Astrocyte of the hippocampus (primary cell): ENCODE measurements around the gene DIO1.
"Not testable (repeated sequence)": the region's sequence is repeated elsewhere in the genome, so short reads cannot be mapped to it uniquely, and the experiment has no call there.

Experiments
- DNase-seq: peaks from one replicate; pipeline ENCODE4 v3.0.0; 2011; ENCODE audit warnings: low read depth, low spot score

DIO1 gene

GRCh38 chr1:53893999-53894636 is at the start of gene DIO1:
Gene DIO1 (plus strand): TSS chr1:53894187. CDS start chr1:53894211, 24 bp downstream.
- no peak for DNase-seq

GRCh38 chr1:53847980-53848379 is 46.0 kb upstream of the DIO1 start:
- no peak for DNase-seq

- no peak for DNase-seq
Measured at GRCh38 chr1:53850082-53850673, 43.8 kb upstream of the DIO1 start.

DNA sequence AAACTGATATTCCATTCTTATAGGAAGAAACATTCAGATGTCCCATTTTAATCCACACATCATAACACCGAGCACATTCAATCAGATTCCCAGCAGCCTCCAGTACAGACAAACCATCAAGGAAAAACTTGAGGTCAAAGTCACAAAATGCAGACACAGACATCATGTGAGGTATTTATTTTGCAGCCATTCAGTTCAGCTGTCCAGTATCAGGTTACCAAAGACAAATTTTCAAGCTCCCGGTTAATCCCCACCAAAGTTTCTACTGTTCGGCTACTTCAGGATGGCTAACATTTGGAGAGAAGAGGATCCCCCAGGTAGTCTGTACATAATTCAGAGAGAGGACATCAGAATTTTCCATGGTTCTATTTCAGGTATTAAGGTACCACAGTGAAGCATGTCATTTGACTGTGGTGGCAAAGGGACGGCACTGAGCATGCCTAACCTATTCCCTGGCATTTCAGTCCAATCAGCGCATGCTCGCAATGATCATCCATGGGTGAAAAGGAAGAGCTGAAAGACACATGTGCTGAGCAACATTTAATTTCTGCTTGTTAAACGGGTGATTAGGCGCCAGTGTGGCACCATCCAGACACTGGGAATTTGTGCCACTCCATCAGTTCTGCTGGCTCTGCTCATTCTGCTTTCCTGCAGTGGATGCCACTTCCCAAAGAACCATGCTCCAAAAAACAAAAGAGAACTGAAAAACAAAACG is 42.3 kb upstream of the DIO1 start:
- no peak for DNase-seq

GRCh38 chr1:53860967-53861411 is 33.0 kb upstream of the DIO1 start:
- peak; percentile 77 for DNase-seq

DNA sequence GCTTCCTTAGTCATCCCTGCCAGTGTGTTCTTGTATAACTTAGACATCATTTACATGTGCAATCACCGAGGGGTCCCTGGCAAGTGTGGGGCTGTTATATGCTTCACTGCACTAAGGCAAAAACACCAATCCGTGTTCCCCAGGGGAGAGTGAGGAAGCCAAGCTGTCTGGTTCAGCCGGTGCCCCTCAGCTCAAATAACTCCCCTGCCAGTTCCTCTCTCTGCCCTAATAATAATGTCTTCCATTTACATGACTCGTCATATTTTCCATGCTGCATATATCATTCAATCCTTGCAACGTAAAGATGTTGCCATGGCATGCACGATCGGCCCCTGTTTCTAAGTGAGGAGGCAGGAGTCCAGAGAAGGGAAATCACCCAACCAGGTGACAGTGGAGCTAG is 31.5 kb upstream of the DIO1 start:
- DNase-seq: no peak

DNA sequence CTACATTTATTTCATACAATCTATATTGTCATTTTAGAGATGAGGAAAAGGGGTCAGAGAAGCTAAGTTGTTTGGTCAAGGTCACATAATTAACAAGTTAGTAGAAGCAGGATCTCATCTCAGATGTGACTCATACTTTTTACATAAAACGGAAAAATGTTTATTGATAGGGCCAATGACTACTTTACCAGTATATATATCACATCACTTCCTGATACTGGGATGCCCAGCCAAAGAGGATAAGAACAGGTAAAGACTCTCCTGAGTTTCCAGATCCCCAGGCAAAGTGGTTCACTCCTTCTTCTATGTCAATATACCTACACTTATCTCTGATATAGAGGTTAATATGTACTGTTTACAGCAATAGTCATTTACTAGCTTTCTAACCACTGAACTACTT is 25.4 kb upstream of the DIO1 start:
- no peak for DNase-seq

GRCh38 chr1:53869454-53870117 is 24.4 kb upstream of the DIO1 start:
- no peak for DNase-seq

DNA sequence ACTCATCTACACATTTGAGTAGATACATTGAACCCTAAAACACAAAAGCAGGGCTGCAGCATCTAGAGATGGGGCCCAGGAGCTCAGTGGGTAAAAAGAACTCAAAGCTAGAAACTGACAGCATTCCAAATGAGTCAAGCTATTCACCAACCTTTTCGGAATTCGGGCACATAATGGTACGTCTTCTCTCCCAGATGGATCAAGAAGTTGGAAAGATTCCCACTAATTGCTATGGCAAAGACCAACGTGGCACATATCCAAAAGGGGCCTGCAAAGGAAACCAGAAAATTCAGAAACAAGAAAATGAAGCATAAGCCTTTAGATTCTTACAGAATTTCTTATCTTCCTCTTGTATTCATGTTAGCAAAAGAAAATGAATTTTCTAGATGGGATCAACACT is 22.8 kb upstream of the DIO1 start:
- peak; percentile 73 for DNase-seq

DNA sequence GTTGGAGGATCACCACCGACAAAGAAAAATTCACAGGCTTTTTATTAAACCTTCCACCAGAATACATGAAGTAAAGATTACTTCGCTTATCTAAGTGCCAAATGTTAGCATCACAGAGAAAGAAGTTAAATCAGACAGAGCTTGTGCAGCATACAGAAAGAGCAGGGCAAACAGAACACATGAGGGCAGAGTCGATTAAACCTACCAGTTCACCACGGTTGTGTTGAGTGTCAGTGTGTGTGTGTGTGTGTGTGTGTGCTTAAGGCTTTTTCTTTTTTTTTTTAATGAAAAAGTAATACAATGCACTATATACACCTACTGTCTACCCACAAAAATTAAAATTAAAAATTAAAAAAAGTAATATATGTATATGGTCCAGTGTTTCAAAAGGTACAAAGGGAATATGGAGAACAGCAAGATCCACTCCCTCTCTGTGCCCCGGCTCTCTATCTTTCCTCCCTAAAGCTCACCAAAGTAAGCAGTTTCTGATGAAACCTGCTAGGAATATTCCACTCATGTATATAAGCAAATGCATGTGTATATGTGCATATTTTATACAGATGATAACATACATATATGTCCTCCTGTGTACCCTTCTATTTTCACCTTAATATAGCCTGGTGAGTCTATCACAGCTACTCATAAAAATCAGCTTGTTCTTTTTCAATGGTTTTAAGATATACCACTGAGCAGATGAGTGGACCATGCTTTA is 22.1 kb upstream of the DIO1 start:
- peak; percentile 29 for DNase-seq

DNA sequence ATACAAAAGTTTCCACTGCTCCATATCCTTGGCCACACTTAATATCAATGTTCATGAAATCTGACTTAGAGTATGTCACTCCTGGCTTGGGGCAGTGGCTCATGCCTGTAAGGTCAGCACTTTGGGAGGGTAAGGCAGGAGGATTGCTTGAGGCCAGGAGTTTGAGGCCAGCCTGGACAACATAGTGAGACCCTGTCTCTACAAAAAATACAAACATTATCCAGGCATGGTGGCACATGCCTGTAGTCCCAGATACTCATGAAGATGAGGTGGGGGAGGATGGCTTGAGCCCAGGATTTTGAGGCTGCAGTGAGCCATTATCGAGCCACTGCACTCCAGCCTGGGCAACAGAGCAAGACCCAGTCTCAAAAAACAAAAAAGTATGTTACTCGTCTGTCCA is 18.8 kb upstream of the DIO1 start:
- not testable (repeated sequence) for DNase-seq

DNA sequence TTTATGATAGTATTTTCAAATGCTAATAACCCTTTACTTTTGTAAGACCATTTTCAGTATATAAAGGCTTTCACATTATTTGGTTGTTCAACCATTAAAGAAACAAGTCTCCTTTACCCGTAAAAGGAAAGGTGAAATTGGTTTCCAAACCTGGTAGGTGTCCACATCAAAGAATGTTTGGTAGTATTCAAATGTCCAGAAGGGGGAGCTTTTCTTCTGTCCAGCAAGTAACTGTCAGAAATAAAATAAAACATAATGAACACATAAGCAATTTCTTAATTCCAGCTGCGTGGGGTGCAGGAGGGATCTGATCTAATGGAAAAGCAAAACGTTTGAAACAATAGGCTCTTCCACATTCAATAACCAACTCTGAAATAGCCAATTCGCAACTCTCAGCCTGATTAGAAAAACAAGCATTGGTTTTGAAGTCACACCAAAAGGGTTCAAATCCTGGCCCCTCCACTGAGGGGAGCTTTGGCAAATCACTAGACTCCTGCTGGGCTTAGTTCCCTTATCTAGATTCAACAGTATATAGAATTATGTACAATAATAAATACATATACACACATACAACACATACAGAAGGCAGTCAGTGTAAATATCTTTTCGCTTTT is 15.4 kb upstream of the DIO1 start:
- DNase-seq: peak; percentile 68

DNA sequence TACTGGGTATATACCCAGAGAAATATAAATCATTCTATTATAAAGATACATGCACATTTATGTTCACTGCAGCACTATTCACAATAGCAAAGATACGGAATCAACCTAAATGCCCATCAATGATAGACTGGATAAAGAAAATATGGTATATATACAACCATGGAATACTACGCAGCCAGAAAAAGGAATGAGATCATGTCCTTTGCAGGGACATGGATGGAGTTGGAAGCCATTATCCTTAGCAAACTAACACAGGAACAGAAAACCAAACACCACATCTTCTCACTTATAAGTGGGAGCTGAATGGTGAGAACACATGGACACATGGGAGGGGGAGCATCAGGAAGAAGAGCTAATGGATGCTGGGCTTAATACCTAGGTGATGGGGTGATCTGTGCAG is 12.1 kb upstream of the DIO1 start:
- not testable (repeated sequence) for DNase-seq

- not testable (repeated sequence) for DNase-seq
Measured at GRCh38 chr1:53883600-53883999, 10.4 kb upstream of the DIO1 start.

- DNase-seq: no peak
Measured at GRCh38 chr1:53888681-53889080, 5.3 kb upstream of the DIO1 start.

DNA sequence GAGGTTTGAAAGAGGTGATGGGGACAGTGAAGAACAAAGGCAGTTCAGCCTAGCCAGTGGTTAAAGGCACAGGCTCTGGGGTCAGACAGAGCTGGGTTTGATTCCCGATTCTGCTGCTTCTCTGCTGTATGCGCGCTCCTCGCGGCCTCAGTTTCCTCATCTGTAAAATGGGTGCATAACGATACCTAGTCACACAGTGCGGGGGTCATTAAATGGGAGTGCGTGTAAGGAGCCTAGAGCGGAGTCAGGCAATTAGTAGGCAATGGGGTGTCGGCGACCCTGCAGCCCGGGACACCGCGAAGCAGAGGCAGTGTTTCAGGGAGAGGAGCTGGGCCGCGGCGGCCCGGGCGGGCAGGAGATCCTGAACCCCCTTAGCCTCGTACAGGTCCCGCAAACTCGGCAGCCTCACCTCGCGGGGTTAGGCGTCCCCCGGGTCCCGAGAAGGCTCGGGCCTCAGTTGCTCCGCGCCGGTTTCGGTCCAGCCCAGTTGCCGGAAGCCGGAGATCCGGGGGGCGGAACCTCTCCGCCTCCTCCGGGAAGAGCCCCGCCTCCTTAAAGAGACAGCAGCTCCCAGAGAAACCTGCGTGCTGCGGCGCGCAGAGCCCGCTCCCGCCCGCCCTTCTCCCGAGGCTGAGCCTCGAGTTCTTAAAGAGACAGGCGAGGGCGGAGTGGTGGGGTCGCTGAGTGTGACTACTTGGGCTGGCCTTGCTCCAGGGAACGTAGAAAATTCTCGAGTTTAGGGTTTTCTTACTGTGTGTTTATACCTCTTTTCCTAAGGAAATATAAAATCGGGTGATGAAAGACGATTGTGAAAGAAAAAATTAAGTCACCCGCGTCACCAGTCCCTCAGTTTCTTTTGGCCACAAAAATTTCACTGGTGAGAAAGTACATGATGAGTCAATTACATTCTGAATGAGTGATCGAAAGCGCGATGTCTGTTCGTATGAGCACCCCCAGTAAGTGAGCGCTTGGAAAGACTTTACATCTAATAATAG is 4.4 kb upstream of the DIO1 start, which contains the start of gene YIPF1:
Gene YIPF1, minus strand, starts transcription at position 494 of the 995 bp plus-strand sequence. CDS start 860 bp downstream, outside the sequence.
- DNase-seq: peak; percentile 96

- DNase-seq: no peak
Measured at GRCh38 chr1:53890522-53890941, 3.5 kb upstream of the DIO1 start.

- no peak for DNase-seq
Measured at GRCh38 chr1:53891018-53891417, 3.0 kb upstream of the DIO1 start.

DNA sequence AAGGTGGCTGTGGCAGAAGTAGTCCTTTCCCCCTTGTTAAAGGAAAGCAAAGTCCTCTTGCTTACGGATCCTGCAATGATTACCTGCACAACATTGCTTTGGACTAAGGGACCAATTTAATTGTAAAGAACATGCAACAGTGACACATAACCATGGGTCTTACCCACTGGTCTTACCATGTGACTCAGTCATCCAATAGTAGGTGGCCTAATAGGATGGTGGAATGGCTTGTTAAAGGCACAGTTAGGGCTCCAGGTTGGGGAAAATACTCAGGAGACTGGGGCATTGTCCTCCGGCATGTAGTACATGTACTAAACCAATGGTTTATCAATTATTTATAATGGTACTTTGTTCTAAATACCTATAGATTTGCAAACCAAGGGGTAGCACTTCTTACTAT is 2.3 kb upstream of the DIO1 start:
- DNase-seq: no peak

- peak; percentile 60 for DNase-seq
Measured at GRCh38 chr1:53892911-53893310, 1.1 kb upstream of the DIO1 start.
